Measurements from ENCODE around the gene LRP8. TPM values are rescaled to one million over a fixed set of nuclear protein-coding genes. Genes with fewer than 3 reads are reported as not detected.

LRP8 gene
- polyA plus RNA-seq, 2 of the 4 experiments (the other 2 are of a cell fraction) = 32.6 to 46.1 TPM

DNA sequence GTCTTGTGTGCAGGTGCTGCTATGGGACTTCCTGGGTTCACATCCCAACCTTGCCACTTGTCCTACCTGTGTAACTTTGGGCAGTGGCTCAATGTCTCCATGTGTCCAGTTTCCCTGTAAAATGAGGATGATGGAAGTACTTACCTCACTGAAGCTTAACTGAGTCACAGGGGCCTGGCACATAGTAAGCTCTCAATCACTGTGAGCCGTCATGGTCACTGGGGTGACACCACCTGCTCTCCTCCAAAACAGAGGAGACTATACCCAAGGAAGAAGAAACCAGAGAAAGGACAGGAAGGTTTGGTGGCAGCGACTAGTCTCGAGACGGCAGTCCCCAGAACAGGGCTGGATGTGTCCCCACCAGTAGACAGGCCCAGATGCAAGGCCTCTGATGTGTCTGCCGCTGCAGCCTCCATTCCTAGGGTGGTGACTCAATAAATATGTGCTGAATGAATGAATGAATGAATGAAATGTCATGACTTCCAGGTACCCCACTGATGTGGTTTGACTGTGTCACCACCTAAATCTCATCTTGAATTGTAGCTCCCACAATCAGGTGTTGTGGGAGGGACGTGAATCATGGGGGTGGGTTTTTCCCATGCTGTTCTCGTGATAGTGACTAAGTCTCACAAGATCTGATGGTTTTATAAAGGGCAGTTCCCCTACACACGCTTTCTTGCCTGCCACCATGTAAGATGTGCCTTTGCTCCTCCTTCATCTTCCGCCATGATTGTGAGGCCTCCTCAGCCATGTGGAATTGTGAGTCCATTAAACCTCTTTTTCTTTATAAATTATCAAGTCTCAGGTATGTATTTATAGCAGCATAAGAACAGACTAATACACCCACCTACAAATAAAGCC is 13.0 kb upstream of the LRP8 start (continued):
- TF ChIP-seq RFX5 (IDR thresholded peaks at IDR 0.05) (no peak), FOXS1 (CRISPR knock-in tag; IDR thresholded peaks at IDR 0.05) (no peak), MAZ (IDR thresholded peaks at IDR 0.05; ENCODE audit: borderline replicate concordance, low read depth, low read length) (no peak), ZSCAN20 (CRISPR knock-in tag; IDR thresholded peaks at IDR 0.05) (no peak), PHF8 (IDR thresholded peaks at IDR 0.05; ENCODE audit: borderline replicate concordance, low read depth) (no peak), RARB (CRISPR knock-in tag; IDR thresholded peaks at IDR 0.05) (no peak), ZFP36 (IDR thresholded peaks at IDR 0.05; ENCODE audit: borderline replicate concordance, partially characterized antibody) (no peak)
- TF ChIP-seq, protein P1, sequence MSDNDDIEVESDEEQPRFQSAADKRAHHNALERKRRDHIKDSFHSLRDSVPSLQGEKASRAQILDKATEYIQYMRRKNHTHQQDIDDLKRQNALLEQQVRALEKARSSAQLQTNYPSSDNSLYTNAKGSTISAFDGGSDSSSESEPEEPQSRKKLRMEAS (IDR thresholded peaks at IDR 0.05) = no peak
- TF ChIP-seq, protein P2, sequence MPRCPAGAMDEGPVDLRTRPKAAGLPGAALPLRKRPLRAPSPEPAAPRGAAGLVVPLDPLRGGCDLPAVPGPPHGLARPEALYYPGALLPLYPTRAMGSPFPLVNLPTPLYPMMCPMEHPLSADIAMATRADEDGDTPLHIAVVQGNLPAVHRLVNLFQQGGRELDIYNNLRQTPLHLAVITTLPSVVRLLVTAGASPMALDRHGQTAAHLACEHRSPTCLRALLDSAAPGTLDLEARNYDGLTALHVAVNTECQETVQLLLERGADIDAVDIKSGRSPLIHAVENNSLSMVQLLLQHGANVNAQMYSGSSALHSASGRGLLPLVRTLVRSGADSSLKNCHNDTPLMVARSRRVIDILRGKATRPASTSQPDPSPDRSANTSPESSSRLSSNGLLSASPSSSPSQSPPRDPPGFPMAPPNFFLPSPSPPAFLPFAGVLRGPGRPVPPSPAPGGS (IDR thresholded peaks at IDR 0.05) = no peak

DNA sequence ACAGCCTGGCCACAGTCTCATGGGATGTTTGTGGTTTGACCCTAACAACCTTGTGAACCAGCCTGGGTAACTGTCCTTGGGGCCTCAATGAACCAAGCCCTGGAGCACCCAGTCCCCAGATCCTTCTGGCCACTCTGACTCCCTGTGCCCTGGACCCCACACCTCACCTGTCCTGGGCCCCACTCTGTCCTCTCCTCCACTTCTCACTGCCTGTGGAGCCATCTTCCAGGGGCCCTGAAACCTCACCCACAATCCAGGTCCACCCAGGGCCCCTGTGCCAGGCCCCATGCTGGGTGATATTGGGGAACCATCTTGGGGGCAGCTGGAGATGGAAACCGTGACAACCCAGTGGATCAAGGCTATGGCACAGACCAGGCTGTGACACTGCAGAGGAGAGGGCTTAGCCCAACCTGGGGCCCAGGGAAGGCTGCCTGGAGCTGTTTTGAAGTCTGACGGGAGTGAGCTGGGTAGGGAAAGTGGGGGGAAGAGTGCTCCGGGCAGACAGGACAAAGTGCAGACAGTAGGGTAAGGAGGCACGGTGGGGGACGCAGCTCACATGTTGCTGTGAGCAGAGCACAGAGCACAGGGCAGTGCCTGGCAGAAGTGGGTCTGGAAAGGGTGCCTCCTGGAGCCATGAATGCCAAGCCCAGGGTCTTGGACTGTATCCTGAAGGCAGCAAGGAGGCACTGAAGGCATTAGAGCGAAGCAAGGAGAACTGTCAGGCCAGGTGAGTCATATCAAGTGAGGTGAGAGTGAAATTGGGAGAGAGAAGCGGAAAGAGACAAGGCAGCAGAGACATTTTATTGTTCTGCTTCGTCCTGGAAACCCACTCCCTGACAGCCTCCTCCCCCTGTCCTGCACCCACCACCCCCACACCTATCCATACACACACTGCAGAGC is 12.1 kb upstream of the LRP8 start:
- Histone ChIP-seq H3K9me3 (no peaks in the 10 kb centered on the region), H3K4me3 (no peak overlapping the region), H3K27ac (no peak overlapping the region), H3K4me1 (no peaks in the 10 kb centered on the region), H3K4me2 (no peak overlapping the region)
- CTCF ChIA-PET = no interaction called here
- WGBS (ENCODE audit: missing lambda C conversion rate) = 85% methylated on average over 8 of the region's 8 CpGs
- DNase-seq (ENCODE audit: low read depth in 1 of 2, low spot score in 1 of 2) (no peak), FAIRE-seq (no peak), ATAC-seq (no peak)
- TF ChIP-seq BHLHE40 (IDR thresholded peaks at IDR 0.05; ENCODE audit: low read depth, low read length) (no peak), RCOR1 (IDR thresholded peaks at IDR 0.05; ENCODE audit: low read depth, low read length) (no peak), ZSCAN20 (CRISPR knock-in tag; IDR thresholded peaks at IDR 0.05) (no peak), FOXS1 (CRISPR knock-in tag; IDR thresholded peaks at IDR 0.05) (no peak), CHD4 (IDR thresholded peaks at IDR 0.05; ENCODE audit: borderline replicate concordance) (no peak), SMC3 (IDR thresholded peaks at IDR 0.05) (no peak)
- TF ChIP-seq, protein P3, sequence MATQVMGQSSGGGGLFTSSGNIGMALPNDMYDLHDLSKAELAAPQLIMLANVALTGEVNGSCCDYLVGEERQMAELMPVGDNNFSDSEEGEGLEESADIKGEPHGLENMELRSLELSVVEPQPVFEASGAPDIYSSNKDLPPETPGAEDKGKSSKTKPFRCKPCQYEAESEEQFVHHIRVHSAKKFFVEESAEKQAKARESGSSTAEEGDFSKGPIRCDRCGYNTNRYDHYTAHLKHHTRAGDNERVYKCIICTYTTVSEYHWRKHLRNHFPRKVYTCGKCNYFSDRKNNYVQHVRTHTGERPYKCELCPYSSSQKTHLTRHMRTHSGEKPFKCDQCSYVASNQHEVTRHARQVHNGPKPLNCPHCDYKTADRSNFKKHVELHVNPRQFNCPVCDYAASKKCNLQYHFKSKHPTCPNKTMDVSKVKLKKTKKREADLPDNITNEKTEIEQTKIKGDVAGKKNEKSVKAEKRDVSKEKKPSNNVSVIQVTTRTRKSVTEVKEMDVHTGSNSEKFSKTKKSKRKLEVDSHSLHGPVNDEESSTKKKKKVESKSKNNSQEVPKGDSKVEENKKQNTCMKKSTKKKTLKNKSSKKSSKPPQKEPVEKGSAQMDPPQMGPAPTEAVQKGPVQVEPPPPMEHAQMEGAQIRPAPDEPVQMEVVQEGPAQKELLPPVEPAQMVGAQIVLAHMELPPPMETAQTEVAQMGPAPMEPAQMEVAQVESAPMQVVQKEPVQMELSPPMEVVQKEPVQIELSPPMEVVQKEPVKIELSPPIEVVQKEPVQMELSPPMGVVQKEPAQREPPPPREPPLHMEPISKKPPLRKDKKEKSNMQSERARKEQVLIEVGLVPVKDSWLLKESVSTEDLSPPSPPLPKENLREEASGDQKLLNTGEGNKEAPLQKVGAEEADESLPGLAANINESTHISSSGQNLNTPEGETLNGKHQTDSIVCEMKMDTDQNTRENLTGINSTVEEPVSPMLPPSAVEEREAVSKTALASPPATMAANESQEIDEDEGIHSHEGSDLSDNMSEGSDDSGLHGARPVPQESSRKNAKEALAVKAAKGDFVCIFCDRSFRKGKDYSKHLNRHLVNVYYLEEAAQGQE (IDR thresholded peaks at IDR 0.05) = no peak
- TF ChIP-seq, protein P2 (IDR thresholded peaks at IDR 0.05) = no peak
- TF ChIP-seq, protein P4, sequence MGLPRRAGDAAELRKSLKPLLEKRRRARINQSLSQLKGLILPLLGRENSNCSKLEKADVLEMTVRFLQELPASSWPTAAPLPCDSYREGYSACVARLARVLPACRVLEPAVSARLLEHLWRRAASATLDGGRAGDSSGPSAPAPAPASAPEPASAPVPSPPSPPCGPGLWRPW (IDR thresholded peaks at IDR 0.05) = no peak
- POLR2A ChIA-PET = no interaction called here
